NCI-H510A treated with DMSO at 0.1 percent for 48 hours (cell line): Measurements from ENCODE around the gene ZMYM4.

Experiments
- DNase-seq: peaks from one replicate; lab custom pipeline; 2025; lab: John Stamatoyannopoulos, UW

ZMYM4 gene

DNA sequence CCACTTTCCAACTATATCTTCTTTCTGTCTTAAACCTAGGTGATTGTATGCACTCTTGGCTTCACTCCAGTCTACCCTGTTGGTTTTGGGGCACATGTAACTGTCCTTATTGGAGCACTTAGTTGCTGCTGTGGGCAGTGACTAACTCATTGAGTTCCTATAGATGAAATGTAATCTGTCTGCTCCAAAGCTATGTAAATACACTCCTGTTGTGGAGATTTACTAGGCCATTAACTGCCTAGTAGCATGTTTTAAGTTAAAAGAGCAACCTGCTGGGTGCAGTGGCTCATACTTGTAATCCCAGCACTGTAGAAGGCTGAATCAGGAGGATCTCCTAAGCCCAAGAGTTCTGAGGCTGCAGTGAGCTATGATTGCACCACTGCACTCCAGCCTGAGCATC lies 137.6 kb downstream of the ZMYM4 start:
- DNase-seq, result no peak

DNA sequence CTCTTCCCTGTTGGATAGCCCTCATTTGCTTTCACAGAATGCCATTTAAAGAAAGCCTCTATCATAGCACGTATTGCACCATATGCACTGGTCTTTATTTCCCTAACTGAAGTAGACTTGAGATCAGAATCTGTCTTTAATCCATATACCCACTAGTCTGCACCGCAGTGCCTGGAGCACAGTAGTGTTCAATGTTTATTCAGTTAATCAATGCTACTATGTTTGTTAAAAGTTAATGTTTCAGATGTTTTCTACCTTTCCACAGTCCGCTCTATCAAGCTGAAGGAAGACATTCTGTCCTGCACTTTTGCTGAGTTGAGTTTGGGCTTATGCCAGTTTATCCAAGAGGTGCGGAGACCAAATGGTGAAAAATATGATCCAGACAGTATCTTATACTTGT lies 139.2 kb downstream of the ZMYM4 start:
- DNase-seq, result no peak

DNA sequence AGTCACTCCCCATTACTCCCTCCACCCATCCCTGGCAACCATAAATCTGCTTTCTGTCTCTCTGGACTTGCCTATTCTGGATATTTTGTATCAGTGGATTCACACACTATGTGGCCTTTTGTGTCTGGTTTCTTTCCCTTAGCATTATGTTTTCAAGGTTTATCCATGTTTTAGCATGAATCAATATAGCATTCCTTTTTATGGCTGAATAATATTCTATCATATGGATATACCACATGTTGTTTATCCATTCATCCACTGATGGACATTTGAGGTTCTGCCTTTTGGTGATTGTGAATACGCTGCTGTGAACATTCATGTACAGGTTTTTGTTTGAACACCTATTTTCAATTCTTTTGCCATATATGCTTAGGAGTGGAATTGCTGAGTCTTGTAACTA lies 140.4 kb downstream of the ZMYM4 start:
- no peak for DNase-seq

DNA sequence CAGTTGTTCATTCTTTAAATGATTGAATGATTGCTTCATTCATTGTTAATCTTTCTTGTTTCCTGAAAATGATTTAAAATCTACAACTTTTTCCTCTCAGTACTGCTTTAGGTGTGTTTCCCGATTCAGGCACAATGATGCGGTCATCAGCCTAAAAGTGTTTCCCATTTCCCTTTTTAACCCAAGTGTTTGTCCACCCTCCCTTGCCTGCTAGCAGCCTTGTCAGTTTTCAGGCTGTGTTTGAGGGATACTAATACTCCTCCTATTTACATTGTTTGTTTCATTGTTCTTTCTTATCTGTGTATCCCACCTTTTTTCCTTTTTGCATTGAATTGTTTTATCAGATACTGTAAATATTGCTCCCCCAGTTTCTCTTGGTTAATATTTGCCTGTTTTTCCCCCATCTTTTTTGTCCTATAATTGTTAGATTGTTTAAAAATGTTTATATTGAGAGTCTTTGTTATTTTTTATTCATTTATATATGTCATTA lies 157.6 kb downstream of the ZMYM4 start:
- no peak for DNase-seq

DNA sequence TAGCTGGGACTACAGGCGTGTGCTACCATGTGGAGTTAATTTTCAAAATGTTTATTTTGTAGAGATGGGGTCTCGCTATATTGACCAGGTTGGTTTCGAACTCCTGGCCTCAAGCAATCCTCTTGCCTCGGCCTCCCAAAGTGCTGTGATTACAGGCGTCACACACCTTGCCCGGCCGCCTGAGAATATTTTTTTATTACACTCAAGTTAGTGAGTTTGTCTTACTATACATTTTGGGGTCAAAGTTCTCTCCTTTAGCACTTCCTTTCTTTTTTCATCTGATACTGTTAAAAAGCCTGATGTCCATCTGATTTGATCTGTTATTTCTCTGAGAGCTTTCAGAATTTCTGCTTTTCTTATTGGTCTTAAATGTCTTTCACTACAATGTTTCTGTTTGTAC lies 159.9 kb downstream of the ZMYM4 start:
- DNase-seq, result no peak

DNA sequence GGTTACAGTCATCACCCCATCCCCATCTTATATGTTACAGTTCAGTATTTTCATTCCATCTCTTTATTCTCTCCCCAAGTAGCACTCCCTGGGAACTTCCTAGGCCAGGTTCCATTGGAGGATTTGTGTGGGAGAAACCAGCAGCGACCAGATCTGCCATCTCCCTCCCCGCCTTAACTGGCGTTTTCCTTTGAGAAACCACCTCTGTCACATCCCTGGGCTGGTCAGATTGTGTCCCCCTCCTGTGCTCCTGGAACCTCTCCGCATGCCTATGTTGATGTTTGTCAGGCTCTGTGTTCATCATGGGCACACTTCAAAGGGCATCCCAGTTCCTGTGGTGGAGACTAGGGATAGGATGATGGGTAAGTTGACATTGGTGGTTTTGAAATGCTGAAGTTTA lies 162.3 kb downstream of the ZMYM4 start:
- DNase-seq, result no peak

DNA sequence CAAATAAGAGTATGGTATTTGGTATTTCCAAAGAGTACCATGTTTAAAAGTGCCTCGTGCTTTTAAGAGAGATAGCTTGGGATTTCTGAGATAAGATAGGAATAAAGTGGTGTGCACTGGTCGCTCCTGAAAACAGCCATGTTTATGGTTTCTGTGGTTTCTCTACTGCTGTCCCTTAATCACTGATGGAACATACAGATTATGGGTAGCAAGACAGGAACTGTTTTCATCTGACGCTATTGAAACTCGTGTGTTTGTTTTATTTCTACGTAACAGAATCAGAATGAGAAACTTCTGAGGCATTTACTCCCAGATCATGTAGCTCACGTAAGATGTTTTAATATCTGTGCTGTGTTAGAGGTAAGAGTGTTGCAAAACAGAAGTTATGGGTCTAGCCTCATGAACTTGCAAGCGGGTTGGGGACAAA lies 162.7 kb downstream of the ZMYM4 start:
- DNase-seq, result no peak

DNA sequence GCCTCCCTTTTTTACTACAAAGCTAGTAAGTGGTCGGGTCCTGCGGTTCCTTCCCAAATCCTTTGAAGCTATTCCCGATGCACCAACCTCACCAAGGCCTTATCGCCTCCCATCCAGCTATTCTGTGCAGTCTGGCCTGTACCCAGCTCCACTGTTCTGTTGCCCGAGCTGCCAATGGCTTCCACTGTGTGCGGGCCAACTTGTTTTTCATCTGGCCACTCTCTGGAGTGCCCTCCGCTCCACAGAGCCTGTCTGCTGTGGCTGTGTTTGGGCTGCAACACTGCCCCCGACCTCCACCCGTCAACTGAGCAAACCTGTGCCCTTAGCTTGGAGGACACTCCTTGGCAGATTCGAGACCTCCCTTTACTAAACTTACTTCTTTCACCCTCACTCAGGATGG lies 163.7 kb downstream of the ZMYM4 start:
- DNase-seq, result no peak

DNA sequence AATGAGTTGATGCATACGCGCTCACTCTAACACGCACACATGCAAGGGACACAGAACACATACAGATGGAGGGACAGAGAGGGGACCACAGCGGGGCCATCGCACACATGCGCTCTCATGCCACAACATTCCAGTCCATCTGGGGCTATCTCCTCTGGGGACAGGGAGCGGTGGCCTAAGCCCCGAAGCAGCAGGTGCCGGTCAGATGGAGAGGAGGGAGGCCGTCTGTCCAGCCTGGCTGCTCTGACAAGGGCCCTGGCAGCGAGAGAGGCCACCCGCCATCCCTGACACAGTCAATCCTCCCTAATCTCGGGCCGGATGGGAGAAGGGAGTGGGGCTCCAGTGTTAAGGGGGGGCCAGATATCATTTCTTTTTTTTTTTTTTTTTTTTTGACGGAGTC lies 165.2 kb downstream of the ZMYM4 start:
- DNase-seq, result no peak

DNA sequence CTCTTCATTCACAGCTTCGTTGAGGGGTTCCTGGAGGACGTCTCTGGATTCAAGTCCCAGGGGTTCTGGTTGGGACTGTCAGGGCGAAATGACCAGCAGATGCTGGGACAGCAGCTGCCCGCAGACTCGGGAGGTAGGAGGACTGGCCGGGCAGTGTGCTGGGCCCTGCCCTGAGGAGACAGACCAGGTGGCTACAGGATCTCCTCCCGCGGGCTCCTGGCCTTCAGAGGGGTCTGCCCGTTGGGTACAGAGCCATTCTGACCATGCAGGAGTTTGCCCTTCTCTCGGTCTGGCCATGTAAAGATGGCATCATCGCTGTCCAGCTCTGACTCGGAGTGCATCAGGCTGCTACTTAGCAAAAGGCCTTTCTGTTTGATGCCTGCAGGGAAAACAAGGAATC lies 166.2 kb downstream of the ZMYM4 start:
- no peak for DNase-seq

DNA sequence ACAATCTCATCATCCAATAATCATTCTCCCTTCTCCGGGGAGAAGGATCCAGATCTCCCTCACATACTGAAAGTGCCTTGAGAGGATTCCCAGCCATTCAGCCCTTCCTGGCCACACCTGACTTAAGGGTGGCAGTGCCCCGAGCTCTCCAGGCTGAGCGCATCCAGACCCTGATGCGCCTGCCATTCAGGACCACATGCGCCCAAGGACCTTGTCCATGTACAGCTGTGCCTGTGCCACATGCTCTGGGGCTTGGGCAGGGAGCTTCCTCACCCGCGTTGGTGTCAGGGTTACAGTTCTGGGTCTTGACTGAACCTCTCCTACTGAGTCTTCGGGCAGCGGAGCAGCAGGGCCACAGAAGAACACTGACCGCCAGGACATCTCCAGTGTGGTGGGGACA lies 167.6 kb downstream of the ZMYM4 start:
- no peak for DNase-seq

DNA sequence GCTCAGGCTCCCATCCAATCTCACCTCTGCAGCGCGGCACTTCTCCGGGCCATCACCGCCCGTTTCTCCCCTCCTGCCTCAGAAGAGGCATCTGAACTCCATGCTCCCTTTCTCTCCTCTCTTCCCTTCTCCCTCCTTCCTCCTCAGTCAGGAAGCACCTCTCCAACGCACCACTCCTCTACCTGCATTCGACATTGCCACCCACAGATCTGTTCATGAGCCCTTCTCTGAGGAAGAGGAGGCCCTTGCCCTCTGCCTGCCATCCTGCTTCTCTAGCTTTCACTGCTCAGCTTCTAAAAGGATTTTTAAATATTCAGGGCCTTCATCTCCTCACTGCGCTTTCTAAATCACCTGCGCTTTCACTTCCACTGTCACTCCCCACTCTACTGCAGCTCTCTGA lies 168.7 kb downstream of the ZMYM4 start:
- DNase-seq, result no peak

DNA sequence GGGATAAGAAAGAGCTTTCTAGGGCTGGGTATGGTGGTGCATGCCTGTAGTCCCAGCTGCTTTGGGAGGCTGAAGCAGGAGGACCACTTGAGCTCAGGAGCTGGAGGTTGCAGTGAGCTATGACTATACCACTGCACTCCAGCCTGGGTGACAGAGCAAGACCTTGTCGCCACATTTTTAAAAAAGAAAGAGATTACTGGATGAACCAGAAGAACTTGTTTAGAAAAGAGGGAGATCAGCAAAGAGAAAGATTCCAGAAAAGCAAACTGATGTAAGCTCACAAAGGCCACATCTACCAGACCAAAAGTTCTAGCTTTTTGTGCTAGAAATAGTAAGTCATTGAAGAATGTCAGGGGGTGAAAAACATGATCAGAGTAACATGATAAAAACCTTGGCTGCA lies 171.1 kb downstream of the ZMYM4 start:
- no peak for DNase-seq

DNA sequence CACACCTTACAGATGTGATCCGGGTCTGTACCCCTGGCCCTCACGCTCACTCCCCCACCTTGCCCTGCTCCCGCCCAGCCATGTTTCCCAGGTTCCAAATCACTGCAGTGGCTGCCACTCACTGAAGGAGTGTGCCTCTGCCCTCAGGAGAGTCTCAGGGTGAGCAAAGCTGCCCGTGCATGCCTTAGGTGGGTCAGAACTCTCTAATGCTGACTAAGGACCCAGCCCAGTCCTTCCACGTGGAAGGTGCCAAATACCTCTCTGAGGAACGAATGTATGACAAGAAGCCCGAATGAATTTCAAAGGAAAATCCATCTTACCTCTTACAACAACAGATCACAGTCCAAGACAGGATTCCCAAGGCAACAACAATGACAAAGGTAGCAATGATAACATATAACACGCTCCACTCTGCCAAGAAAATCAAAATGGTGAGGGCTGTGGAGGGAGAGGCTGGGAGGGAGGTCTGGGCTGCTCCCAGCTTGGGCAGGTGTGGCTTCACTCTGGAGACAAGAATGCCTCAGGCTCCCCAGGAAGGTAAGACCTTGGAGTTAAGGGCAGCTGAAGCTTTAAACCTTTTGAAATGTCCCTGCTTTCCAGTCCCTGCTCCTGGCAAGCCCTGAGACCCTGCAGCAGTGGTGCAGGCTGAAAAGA lies 173.5 kb downstream of the ZMYM4 start:
- no peak for DNase-seq

DNA sequence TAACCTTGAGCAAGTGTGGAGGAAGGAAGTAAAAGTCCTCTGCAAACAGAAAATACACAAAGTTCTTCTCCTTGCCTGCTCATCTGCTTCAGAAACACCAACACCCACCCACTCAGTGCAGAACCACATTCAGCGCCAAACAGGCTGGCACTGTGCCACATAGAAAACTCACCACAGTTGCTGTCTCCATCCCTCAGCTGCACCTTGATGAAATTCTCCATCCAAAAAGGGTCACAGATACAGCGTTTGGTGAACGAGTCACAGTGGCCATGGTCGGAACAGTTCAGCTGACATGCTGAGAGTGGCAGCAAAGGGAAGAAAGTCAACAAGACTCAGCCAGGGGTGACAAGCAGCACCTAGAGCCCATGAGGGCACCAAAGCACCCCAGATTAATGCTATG lies 174.2 kb downstream of the ZMYM4 start:
- no peak for DNase-seq

DNA sequence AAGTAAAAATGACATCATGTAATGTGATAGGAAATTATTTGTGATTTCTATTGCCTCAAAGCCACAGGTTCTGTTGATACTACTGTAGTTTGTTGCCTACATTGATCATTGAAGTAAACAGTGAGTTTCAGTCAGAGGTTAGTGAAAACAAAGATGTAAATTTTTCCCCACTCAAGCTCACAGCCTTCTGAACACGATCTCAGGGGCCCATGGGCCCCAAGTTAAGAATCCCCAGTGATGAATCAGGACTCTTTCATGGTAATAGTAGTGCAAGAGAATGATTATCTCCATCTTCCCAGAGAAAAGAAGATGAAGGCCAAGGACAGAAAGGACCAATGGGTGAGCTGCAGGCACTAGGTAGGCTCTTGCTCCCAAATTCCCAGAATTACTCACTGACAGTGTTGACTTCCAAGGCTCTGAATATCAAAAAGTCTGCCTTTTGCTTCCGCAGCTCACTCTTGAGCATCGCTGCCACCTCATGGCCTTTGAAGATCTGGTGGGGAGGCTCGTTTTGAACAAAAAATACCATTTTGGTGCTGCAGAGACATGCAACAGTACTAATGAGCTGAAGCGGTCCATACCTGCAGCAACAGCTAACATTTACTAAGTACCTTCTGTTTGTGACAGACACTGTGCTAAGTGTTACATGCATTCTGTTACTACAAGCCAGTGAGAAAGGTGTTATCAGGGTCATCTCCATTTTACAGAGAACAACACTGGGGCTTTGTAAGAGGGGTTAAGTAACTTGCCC lies 175.4 kb downstream of the ZMYM4 start:
- DNase-seq, result no peak

DNA sequence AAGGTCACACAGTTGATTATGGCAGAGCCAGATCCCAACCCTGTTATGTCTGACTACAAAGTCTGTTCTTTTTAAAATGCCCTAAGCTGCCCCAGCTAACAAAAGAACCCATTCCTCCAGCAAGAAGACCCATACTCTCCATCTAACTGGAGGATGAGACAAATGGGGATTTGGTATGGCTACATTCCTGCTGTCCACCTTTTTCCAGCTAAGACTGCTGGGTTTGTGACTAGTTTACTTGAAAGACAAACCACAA lies 175.9 kb downstream of the ZMYM4 start:
- DNase-seq, result no peak

DNA sequence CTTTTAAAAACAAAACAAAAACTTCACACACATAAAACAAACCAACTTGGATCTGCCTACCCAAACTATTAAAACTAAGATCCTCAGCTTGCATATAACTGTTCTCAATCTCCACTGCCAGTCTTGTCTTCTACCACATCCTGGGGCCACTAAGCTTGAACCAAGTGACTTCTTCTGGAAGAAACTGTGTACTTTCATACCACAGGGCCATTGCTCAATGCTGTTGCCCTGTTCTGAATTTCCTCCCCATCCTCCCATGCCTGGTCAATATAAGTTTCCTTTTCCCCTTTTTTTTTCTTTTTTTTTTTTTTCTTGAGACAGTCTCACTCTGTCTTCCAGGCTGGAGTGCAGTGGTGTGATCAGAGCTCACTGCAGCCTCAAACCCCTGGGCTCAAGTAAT lies 178.8 kb downstream of the ZMYM4 start:
- DNase-seq, result no peak

DNA sequence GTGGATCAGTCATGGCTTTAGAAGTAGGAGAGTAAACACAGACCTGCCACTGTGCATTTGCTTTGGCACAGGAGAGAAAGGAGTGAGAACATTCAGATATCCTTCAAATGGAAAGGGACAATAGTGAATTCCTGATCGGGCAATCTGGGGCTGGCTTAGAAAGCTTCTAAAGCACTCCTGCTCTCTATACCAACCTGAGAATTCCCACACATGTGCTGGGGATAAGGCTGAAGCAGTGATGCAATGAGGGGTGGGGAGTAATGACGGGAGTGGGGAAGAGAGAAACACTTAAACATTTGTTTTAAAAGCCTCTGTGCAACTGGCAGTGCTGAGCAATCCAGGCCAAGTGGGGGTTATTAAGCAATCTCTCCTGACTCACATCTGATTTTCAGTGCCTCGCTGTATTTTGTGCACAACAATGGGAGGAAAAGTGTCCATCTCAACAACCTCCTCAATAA lies 179.9 kb downstream of the ZMYM4 start:
- DNase-seq, result no peak

DNA sequence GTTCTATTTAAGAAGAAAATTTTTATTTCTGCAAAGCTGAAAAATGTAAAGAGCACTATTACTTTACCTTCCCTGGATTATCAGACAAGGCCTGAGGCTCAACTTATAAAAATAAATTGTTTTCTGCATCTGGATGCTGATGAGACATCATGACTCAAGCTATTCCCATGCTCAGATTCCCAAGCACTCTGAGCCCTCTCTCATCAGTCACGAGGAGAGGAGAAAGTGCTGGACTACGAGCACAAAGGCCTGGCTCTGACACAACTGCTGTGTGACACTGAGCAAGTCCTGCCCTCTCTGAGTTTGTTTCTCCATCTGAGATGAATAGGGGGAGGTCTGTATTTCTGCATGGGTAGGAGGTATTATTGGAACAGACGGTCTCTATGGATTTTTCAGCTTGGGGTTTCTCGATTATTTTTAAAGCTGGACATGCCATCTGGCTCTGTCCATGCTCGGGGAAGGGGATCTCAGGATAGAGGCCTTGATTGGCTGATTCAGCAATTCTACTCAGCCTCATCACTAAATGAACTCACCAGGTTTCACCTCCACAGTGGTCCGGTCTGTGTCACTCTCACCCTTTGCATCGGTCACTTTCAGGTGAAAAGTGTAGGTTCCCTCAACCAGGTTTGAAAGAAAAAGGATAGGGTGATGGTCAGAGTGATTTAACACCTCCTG lies 181.0 kb downstream of the ZMYM4 start:
- DNase-seq, result no peak

DNA sequence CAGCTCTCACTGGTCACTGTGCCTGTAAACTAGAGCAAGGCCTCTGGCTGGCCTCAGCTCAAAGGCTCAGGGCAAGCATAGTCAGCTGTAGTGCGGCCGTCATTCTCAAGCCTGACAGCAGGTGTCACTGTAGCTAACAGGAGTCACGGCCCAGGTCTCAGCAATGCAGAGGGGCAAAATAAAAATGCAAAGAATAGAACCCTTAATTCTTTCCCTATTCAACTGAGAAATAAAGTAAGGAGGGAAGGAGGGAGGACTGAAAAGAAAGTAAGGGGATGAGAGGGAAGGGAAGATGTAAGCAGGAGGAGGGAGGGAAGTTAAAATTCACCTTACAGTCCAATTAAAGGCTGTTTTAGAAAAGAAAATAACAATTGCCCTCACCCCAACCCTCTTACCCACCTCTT lies 182.6 kb downstream of the ZMYM4 start:
- peak; percentile 91 for DNase-seq

DNA sequence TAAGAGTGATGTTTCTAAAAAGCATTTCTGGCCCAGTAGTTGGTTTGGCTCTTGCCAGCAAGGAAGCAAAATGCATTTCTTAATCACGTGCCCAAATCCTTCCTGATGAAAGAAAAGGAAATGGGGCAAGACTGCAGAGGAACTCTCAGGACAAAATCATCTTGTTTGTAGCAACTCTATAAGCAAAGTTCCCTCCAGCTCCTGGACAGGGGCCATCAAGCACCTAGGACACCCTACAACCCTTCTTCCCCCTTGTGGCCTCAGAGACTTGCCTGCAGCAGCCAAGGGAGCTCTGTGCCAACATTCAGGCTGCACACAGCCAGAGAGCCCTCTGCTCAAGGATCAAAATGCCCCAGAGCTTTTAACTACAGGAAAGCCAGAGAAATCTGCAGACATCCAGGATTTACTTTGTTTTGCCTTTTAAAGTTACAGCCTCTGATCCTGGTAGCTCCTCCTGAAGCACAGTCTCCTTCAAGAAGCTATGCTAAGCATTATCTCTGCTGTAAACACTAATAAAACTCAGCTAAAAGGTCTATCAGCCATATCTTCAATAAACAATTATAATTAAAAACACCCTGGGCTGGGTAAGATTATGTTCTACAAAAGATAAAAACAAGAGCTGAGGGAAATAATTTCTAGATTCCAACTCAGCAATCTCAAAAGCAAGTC lies 183.7 kb downstream of the ZMYM4 start:
- no peak for DNase-seq

DNA sequence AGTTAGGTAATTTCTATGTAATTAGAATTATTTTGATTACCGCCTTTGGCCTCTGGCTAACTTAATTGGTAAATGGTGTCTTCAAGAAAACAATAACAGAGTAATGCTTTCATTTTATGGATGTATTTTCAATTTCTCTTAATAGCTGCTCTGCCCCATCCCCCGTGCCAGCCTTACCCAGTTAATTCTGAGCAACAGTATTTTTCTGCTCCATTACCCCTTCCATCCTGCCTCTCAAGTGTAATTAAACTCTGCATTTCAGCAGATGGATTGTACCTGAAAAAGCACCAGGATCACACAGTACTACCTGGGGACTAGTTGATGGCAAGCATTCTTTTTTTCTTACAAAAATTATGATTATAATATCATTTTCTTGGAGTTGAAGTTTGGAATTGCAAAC lies 184.5 kb downstream of the ZMYM4 start:
- DNase-seq, result no peak
